Osteoblast (primary cell): ENCODE measurements around the gene UGT1A3. TPM values are rescaled to one million over a fixed set of nuclear protein-coding genes. Genes with fewer than 3 reads are reported as not detected.

ENCODE experiments used
- DNase-seq: peaks from one replicate; pipeline ENCODE4 v3.0.0; 2011; ENCODE audit warnings: low spot score, mixed read lengths; ENCODE audit not compliant: insufficient read length; ENCODE audit errors: missing footprints
- H2AFZ ChIP-seq: 2 replicates; pipeline ENCODE4 v1.6.0; 2011; ENCODE audit warnings: mild to moderate bottlenecking, low read length
- H3K27ac ChIP-seq: 2 replicates; pipeline ENCODE4 v1.5.1; 2011; ENCODE audit warnings: mild to moderate bottlenecking, low read depth, low read length, moderate library complexity
- H3K27me3 ChIP-seq: 2 replicates; pipeline ENCODE4 v1.6.0; 2012; ENCODE audit warnings: mild to moderate bottlenecking, control low read depth, inconsistent platforms, low read length, moderate library complexity; ENCODE audit not compliant: insufficient read depth
- H3K36me3 ChIP-seq: 2 replicates; pipeline ENCODE4 v1.5.1; 2011; ENCODE audit warnings: mild to moderate bottlenecking, low read length, control low read depth, moderate library complexity; ENCODE audit not compliant: insufficient read depth
- H3K4me1 ChIP-seq: 2 replicates; pipeline ENCODE4 v1.5.1; 2011; ENCODE audit warnings: mild to moderate bottlenecking, low read length, control low read depth, moderate library complexity; ENCODE audit not compliant: insufficient read depth
- H3K4me2 ChIP-seq: 2 replicates; pipeline ENCODE4 v1.6.0; 2011; ENCODE audit warnings: mild to moderate bottlenecking, low read length; ENCODE audit not compliant: insufficient read depth
- H3K4me3 ChIP-seq: fragments of 200-600 bp; sonication (generic); 3 replicates; pipeline ENCODE4 v1.5.1; 2012; ENCODE audit warnings: mild to moderate bottlenecking, low read length, inconsistent platforms; ENCODE audit not compliant: insufficient read depth
- H3K79me2 ChIP-seq: 2 replicates; pipeline ENCODE4 v1.6.0; 2012; ENCODE audit warnings: mild to moderate bottlenecking, low read length, control low read depth, inconsistent platforms; ENCODE audit not compliant: insufficient read depth
- H3K9me3 ChIP-seq: 2 replicates; pipeline ENCODE4 v1.5.1; 2011; ENCODE audit warnings: low read depth, low read length, control low read depth
- H4K20me1 ChIP-seq: 2 replicates; pipeline ENCODE4 v1.6.0; 2012; ENCODE audit warnings: mild to moderate bottlenecking, low read length, control low read depth; ENCODE audit not compliant: insufficient read depth
- total RNA-seq: library from RNA; depleted of rRNA; stranded (reverse); fragments of >200 nt; gene quantifications from 2 replicates; pipeline ENCODE4 v1.2.3, GENCODE V29; 2012
- TF ChIP-seq, protein P1 (sequence below): IDR thresholded peaks from 2 replicates; pipeline ENCODE4 v1.5.1; 2011; ENCODE audit warnings: mild to moderate bottlenecking, low read depth, low read length, moderate library complexity; ENCODE audit errors: extremely low read depth

The UGT1A3 gene
- total RNA-seq, 1 donor: not detected

DNA sequence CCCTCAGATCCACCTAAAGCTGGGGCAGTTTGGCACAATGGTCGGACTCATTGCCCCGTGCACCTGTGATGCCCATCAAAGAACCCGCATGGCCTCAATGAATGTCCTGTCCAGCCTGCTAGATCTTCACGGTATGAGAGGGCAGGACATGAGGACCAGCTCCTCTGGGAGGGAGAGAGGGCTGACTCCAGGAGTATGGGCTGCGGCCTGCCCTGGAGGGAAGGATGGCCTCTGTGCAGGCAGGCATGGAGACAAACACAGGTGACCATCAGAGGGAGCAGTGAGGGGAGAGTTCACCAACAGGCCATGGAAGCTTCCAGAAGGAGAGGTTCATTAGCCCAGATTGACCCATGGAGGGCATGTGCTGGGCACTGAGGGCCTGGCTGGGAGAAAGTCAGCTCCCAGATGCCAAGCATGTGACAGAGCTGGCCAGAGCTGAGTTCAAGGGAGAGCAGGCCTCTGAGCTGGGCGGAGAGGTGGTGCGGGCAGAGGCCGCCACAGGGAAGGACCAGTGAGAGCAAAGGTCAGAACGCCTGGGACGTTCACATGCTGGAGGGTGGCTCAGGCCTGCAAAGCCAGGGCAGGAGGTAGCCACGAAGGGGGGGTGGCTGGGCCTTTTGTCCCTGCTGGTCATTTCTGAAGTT is 89.3 kb downstream of the UGT1A3 start:
- Histone ChIP-seq H4K20me1 (no peaks in the 10 kb centered on the region), H3K4me1 (no peaks in the 10 kb centered on the region), H3K4me3 (no peak overlapping the region), H3K4me2 (no peak overlapping the region), H3K9me3 (no peaks in the 10 kb centered on the region), H3K27ac (no peak overlapping the region), H3K79me2 (no peaks in the 10 kb centered on the region), H3K27me3 (peaks cover 10% of the 10 kb centered on the region), H3K36me3 (no peaks in the 10 kb centered on the region), H2AFZ (no peak overlapping the region)
- TF ChIP-seq, protein P1, sequence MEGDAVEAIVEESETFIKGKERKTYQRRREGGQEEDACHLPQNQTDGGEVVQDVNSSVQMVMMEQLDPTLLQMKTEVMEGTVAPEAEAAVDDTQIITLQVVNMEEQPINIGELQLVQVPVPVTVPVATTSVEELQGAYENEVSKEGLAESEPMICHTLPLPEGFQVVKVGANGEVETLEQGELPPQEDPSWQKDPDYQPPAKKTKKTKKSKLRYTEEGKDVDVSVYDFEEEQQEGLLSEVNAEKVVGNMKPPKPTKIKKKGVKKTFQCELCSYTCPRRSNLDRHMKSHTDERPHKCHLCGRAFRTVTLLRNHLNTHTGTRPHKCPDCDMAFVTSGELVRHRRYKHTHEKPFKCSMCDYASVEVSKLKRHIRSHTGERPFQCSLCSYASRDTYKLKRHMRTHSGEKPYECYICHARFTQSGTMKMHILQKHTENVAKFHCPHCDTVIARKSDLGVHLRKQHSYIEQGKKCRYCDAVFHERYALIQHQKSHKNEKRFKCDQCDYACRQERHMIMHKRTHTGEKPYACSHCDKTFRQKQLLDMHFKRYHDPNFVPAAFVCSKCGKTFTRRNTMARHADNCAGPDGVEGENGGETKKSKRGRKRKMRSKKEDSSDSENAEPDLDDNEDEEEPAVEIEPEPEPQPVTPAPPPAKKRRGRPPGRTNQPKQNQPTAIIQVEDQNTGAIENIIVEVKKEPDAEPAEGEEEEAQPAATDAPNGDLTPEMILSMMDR: no peak
- peak; percentile 53 for DNase-seq

DNA sequence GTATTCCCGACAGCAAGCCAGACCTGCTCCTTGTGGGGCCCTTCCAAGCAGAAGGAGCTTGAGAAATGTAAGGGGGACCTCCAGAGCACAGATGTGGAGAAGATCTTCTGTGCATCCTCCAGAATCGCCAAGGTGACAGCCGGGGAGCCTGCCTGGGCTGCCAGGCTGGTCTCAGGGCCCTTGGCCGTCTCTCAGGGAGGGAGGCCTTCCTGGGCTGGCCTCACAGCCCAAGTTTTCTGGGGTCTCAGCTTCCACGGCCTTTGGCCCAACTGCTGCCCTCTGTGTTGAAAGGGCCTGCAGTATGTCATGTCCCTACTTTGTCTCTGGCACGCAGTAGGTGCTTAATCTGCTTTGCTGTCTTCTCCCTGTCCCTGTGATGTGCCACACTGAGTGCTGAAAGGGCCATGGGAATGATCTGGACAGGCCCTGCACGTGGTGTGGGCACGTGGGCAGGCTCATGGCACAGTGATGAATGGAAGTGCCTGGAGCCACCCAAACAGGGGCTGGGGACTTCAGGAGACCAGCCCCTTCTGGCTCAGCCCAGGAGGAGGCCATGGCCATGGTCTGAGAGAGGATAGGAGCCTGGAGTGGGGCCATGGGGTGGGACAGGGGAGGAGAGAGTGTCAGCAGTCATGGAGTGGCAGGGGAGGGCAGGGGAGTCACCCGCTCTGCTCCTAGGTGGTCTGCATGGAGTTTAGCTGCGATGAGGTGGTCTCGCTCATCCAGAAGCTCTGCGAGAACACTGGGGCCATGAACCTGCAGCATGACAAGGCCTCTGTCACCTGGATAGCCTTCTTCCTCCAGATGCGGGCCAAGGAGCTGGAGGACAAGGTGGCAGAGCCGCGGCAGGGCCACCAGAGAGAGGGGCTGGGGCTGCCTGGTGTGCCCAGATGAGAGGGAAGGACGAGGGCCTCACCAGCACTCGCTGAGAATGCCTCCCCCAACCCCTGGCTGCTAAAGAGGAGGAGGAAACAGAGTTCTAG is 90.1 kb downstream of the UGT1A3 start:
- no peaks in the 10 kb centered on the region for H3K36me3 ChIP-seq
- H3K4me3 ChIP-seq: no peak overlapping the region
- H4K20me1 ChIP-seq: no peaks in the 10 kb centered on the region
- no peak overlapping the region for H3K4me2 ChIP-seq
- peak; percentile 65 for DNase-seq
- H3K79me2 ChIP-seq: no peaks in the 10 kb centered on the region
- H3K4me1 ChIP-seq: no peaks in the 10 kb centered on the region
- no peaks in the 10 kb centered on the region for H3K9me3 ChIP-seq
- peaks cover 10% of the 10 kb centered on the region for H3K27me3 ChIP-seq
- H2AFZ ChIP-seq: no peak overlapping the region
- TF ChIP-seq, protein P1: no peak
- H3K27ac ChIP-seq: no peak overlapping the region

DNA sequence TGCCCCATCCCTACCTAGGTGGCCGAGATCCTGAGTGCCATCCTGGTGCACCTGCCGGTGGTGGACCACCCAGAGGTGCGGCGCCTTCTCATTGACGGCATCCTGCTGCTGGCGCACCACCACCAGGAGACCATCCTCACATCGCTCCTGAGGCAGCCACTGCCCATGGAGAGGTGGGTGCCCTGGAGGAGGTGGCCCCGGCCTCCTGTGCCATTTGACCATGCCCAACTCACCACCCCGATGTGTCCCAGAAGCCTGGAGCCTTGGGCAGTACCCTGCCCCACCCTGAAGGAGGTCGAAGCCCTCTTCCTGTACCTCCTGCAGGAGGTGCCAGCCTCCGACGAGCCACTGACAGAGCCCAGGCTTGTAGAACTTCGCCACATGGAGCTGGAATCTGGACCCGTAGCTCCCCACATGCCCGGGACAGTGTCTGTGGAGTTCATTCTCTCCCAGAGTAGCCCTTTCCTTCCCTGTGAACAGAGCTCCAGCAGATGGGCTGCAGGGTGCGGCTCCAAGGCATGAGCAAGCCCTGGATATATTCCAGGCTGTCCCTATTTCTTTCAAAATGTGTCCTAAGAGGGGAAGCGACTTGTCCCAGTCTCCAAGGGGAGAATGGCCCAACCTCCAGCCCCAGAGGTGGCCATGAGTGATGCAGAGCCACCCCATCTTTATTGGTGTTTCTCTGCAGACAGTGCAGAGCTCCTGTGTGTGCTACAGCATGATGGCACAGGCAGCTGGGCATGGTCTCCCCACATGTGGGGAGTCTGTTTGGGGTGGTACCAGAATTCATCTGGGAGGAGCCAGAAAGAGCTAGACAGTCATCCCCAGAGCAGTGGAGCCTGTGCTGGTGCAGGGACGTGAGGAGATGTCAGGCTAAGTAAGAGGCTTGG is 91.3 kb downstream of the UGT1A3 start:
- no peak overlapping the region for H2AFZ ChIP-seq
- no peak overlapping the region for H3K27ac ChIP-seq
- H3K9me3 ChIP-seq: no peaks in the 10 kb centered on the region
- H4K20me1 ChIP-seq: no peaks in the 10 kb centered on the region
- no peaks in the 10 kb centered on the region for H3K4me1 ChIP-seq
- peaks cover 10% of the 10 kb centered on the region for H3K27me3 ChIP-seq
- no peaks in the 10 kb centered on the region for H3K36me3 ChIP-seq
- TF ChIP-seq, protein P1: no peak
- H3K4me2 ChIP-seq: no peak overlapping the region
- H3K4me3 ChIP-seq: no peak overlapping the region
- no peaks in the 10 kb centered on the region for H3K79me2 ChIP-seq
- DNase-seq: peak; percentile 65
